Measurements from ENCODE around the gene TOP1. TPM values are rescaled to one million over a fixed set of nuclear protein-coding genes. Genes with fewer than 3 reads are reported as not detected.

Gene TOP1
- total RNA-seq, 1 experiment from 2014 or later: 125 TPM

DNA sequence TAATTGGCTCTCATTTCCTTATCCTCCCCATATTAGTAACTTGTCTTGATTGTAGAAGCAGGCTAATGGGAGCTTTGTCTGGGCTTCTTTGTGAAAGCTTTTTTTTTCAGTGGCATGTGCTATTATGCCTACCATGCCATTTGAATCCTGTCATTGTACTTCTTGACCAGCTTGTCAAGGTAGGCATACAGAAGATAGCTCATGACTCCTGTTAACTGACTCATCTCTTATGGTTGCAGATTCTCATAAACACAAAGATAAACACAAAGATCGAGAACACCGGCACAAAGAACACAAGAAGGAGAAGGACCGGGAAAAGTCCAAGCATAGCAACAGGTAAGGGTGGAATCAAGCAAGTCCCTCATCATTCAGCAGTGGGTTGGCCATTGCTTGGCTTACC lies 32.5 kb downstream of the TOP1 start:
- H3K36me3 ChIP-seq (ENCODE audit: insufficient read depth, low read length, poor library complexity, severe bottlenecking): peaks cover 15% of the 10 kb centered on the region
- ChIA-PET POLR2A (ENCODE audit: low non-redundant PET) (no interaction called here), CTCF (interaction anchor here (1.0 kb wide), 1 partner anchor 70 kb away, joined by 3 read pairs; no protein-coding TSS in a partner anchor)
- no peaks in the 10 kb centered on the region for H3K9me3 ChIP-seq (ENCODE audit: low read depth, low read length, poor library complexity, severe bottlenecking)
- H3K27me3 ChIP-seq (replicated peaks; ENCODE audit: insufficient read depth, low read depth, low read length, poor library complexity): no peaks in the 10 kb centered on the region
- no peak overlapping the region for H3K27ac ChIP-seq (ENCODE audit: low read depth, low read length, poor library complexity, severe bottlenecking)
- no peak overlapping the region for H3K4me3 ChIP-seq (ENCODE audit: low read depth, low read length, poor library complexity, severe bottlenecking)
- BruUV-seq (replicated peaks): no TSS peak
- intact Hi-C loops (cut with micrococcal nuclease; ENCODE audit: unreplicated experiment): no loop called here
- TF ChIP-seq EZH2 (IDR thresholded peaks at IDR 0.05; ENCODE audit: borderline replicate concordance, low read depth, low read length, poor library complexity, severe bottlenecking): no peak
- TF ChIP-seq, protein P1, sequence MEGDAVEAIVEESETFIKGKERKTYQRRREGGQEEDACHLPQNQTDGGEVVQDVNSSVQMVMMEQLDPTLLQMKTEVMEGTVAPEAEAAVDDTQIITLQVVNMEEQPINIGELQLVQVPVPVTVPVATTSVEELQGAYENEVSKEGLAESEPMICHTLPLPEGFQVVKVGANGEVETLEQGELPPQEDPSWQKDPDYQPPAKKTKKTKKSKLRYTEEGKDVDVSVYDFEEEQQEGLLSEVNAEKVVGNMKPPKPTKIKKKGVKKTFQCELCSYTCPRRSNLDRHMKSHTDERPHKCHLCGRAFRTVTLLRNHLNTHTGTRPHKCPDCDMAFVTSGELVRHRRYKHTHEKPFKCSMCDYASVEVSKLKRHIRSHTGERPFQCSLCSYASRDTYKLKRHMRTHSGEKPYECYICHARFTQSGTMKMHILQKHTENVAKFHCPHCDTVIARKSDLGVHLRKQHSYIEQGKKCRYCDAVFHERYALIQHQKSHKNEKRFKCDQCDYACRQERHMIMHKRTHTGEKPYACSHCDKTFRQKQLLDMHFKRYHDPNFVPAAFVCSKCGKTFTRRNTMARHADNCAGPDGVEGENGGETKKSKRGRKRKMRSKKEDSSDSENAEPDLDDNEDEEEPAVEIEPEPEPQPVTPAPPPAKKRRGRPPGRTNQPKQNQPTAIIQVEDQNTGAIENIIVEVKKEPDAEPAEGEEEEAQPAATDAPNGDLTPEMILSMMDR (conservative IDR thresholded peaks at IDR 0.05; ENCODE audit: low read depth, low read length): no peak
- DNase-seq (ENCODE audit: low spot score): no peak
- peaks cover 38% of the 10 kb centered on the region for H3K4me1 ChIP-seq (ENCODE audit: insufficient read depth, low read length, poor library complexity, severe bottlenecking)

DNA sequence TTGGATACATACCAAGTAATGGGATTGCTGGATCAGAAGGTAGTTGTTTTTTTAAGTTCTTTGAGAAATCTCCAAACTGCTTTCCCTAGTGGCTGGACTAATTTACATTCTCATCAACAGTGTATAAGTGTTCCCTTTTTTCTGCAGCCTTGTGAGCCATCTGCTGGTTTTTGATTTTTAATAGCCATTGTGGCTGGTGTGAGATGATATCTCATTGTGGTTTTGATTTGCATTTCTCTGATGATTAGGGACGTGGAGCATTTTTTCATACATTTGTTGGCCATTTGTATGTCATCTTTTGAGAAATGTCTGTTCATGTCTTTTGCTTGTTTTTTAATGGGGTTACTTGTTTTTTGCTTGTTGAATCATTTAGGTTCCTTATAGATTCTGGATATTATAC lies 34.8 kb downstream of the TOP1 start:
- POLR2A ChIA-PET (ENCODE audit: low non-redundant PET): no interaction called here

DNA sequence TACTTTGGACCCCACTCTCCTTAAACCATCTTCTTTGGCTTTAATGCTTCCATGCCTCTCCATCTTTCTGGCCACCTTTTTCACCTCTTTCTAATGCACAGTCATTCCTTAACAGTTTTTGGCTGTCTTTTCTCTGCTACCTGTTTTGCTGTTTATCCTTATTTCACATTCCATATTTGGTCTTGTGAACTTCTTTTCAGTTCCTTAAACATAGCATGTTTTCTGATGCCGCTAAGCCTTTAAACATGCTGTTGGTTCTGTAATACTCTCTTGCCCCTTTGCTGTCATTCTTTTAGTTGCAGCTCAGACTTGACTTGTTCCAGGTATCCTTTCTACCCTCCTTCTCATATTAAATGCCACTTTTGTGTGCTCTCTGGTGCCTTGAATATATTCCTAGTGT lies 35.8 kb downstream of the TOP1 start:
- no peaks in the 10 kb centered on the region for H3K9me3 ChIP-seq (ENCODE audit: low read depth, low read length, poor library complexity, severe bottlenecking)
- no peak overlapping the region for H3K27ac ChIP-seq (ENCODE audit: low read depth, low read length, poor library complexity, severe bottlenecking)
- H3K4me3 ChIP-seq (ENCODE audit: low read depth, low read length, poor library complexity, severe bottlenecking): no peak overlapping the region
- ChIA-PET CTCF (interaction anchor here (1.6 kb wide), 1 partner anchor 74 kb away, joined by 3 read pairs; no protein-coding TSS in a partner anchor), POLR2A (ENCODE audit: low non-redundant PET) (no interaction called here)
- TF ChIP-seq EZH2 (IDR thresholded peaks at IDR 0.05; ENCODE audit: borderline replicate concordance, low read depth, low read length, poor library complexity, severe bottlenecking): no peak
- TF ChIP-seq, protein P1 (conservative IDR thresholded peaks at IDR 0.05; ENCODE audit: low read depth, low read length): no peak
- intact Hi-C loops (cut with micrococcal nuclease; ENCODE audit: unreplicated experiment): no loop called here
- H3K36me3 ChIP-seq (ENCODE audit: insufficient read depth, low read length, poor library complexity, severe bottlenecking): peaks cover 26% of the 10 kb centered on the region
- H3K27me3 ChIP-seq (replicated peaks; ENCODE audit: insufficient read depth, low read depth, low read length, poor library complexity): no peaks in the 10 kb centered on the region
- H3K4me1 ChIP-seq (ENCODE audit: insufficient read depth, low read length, poor library complexity, severe bottlenecking): peaks cover 13% of the 10 kb centered on the region
- DNase-seq (ENCODE audit: low spot score): no peak
- BruUV-seq (replicated peaks): no TSS peak

More for the DNA sequence above, 34.8 kb downstream of the TOP1 start:
- peaks cover 19% of the 10 kb centered on the region for H3K36me3 ChIP-seq (ENCODE audit: insufficient read depth, low read length, poor library complexity, severe bottlenecking)
- H3K9me3 ChIP-seq (ENCODE audit: low read depth, low read length, poor library complexity, severe bottlenecking): no peaks in the 10 kb centered on the region
- no peak overlapping the region for H3K4me3 ChIP-seq (ENCODE audit: low read depth, low read length, poor library complexity, severe bottlenecking)
- H3K4me1 ChIP-seq (ENCODE audit: insufficient read depth, low read length, poor library complexity, severe bottlenecking): peaks cover 20% of the 10 kb centered on the region
- DNase-seq (ENCODE audit: low spot score): peak; percentile 32
- CTCF ChIA-PET: interaction anchor here (1.6 kb wide), 1 partner anchor 73 kb away, joined by 3 read pairs; no protein-coding TSS in a partner anchor
- TF ChIP-seq EZH2 (IDR thresholded peaks at IDR 0.05; ENCODE audit: borderline replicate concordance, low read depth, low read length, poor library complexity, severe bottlenecking): no peak
- TF ChIP-seq, protein P1 (conservative IDR thresholded peaks at IDR 0.05; ENCODE audit: low read depth, low read length): no peak; the same call in 1 of the 2 replicates
- intact Hi-C loops (cut with micrococcal nuclease; ENCODE audit: unreplicated experiment): no loop called here
- H3K27me3 ChIP-seq (replicated peaks; ENCODE audit: insufficient read depth, low read depth, low read length, poor library complexity): no peaks in the 10 kb centered on the region
- BruUV-seq (replicated peaks): no TSS peak
- no peak overlapping the region for H3K27ac ChIP-seq (ENCODE audit: low read depth, low read length, poor library complexity, severe bottlenecking)
